T-helper 2 cell treated with Interferon-gamma antibody and Interleukin-4, amounts not matched to agents 5 μg/mL and 100 μg/mL, for 36 hours (primary cell): ENCODE data around the gene TMEM229B.

Experiments
- DNase-seq: peaks from one replicate; pipeline ENCODE4 v3.0.0; 2021; ENCODE audit warnings: low spot score
- H3K27ac Mint-ChIP-seq: one replicate; pipeline ENCODE4 v1.8.0; 2021; ENCODE audit warnings: mild to moderate bottlenecking, mixed read lengths
- H3K27me3 Mint-ChIP-seq: one replicate; pipeline ENCODE4 v1.8.0; 2021; ENCODE audit warnings: low read depth, mixed read lengths
- H3K36me3 Mint-ChIP-seq: one replicate; pipeline ENCODE4 v1.8.0; 2021; ENCODE audit warnings: low read depth, mixed read lengths
- H3K4me1 Mint-ChIP-seq: one replicate; pipeline ENCODE4 v1.8.0; 2021; ENCODE audit warnings: low read depth, mixed read lengths
- H3K4me3 Mint-ChIP-seq: one replicate; pipeline ENCODE4 v1.8.0; 2022; ENCODE audit warnings: mild to moderate bottlenecking, moderate library complexity, mixed read lengths
- H3K9me3 Mint-ChIP-seq: one replicate; pipeline ENCODE4 v1.8.0; 2021; ENCODE audit warnings: mixed read lengths

Gene TMEM229B

DNA sequence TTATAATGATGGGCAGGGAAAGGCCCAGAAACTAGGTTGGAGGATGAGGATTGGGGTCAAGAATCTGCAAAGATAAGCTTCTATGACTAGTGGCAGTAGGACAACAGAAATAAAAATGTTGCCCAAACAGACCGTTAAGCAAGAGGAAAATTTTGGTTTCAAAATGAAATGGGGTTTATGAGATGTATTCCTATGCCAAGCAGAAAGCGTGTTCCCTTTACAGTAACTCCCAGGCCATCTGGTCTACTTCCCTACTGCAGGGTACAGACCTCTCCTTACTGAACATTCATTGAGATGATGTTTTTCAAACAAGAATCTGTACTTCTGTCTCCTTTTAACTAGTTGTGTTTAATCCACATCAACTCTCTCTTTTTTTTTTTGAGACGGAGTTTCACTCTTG lies 20.4 kb upstream of the TMEM229B start:
- Mint-ChIP-seq H3K4me3 (no peak overlapping the region), H3K9me3 (no peaks in the 10 kb centered on the region), H3K36me3 (no peaks in the 10 kb centered on the region), H3K4me1 (peaks cover 4% of the 10 kb centered on the region), H3K27ac (no peak overlapping the region), H3K27me3 (peaks cover 65% of the 10 kb centered on the region)
- no peak for DNase-seq

DNA sequence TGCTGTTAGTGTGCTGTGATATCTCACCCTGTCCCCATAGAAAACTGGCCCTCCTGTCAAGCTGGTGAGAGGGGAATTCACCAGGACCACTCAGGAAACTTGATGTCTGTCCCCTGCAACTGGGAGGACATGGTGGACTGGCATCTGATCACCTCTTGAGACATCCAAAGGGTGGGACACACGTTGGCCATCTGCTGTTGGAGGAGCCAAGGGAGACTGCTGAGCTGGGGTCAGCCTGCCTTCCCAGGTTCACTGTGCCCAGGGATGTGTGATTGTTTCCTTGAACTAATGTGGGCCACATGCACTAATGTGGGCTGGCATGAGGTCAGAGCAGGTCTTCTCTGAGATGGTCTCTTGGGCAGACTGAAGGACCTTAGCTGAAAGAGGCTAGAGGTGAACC lies 16.7 kb upstream of the TMEM229B start:
- DNase-seq: no peak
- Mint-ChIP-seq H3K9me3 (no peaks in the 10 kb centered on the region), H3K4me1 (no peaks in the 10 kb centered on the region), H3K36me3 (no peaks in the 10 kb centered on the region), H3K4me3 (no peak overlapping the region), H3K27me3 (peaks cover 33% of the 10 kb centered on the region), H3K27ac (no peak overlapping the region)

DNA sequence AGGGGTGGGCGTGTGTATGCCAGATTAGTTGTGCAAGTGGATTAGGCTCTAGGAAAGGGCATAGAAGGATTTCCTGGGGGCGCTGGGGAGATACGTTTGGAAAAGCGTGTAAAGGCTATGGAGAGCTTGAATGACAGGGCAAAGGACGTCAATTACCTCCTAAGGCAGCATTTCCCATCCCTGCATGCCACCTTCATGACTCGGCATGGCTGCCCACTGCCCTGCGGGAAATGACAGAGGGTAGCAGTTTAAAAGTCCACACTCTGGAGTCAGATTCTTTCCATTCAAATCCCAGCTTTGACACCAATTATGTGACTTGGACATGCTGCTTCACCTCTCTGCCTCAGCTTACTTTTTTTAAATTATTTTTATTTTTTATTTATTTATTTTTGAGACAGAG lies 14.8 kb upstream of the TMEM229B start:
- Mint-ChIP-seq H3K27ac (no peak overlapping the region), H3K36me3 (no peaks in the 10 kb centered on the region), H3K9me3 (no peaks in the 10 kb centered on the region), H3K4me1 (no peaks in the 10 kb centered on the region), H3K4me3 (no peak overlapping the region), H3K27me3 (peaks cover 24% of the 10 kb centered on the region)
- DNase-seq: no peak

DNA sequence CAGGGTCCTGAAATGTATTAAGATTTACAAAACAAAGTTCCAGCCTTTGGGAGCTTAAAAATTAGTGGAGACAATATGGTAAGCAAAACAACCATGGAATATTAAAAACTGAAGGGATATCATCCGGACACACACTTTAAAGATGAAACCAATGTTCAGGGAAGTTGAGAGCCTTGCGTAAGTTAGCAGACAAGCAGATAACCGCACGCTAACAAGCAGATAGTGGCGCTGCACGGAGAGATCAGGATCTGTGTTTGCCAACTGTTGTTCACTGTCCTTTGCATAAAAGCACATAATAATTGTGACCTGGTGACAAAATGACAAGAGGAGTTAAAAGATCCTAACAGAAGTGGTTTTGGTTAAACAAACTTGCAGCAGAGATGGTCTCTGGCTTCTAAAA lies 14.3 kb upstream of the TMEM229B start:
- DNase-seq: no peak
- Mint-ChIP-seq H3K27ac (no peak overlapping the region), H3K9me3 (no peaks in the 10 kb centered on the region), H3K4me3 (no peak overlapping the region), H3K4me1 (no peaks in the 10 kb centered on the region), H3K36me3 (no peaks in the 10 kb centered on the region), H3K27me3 (peaks cover 29% of the 10 kb centered on the region)

DNA sequence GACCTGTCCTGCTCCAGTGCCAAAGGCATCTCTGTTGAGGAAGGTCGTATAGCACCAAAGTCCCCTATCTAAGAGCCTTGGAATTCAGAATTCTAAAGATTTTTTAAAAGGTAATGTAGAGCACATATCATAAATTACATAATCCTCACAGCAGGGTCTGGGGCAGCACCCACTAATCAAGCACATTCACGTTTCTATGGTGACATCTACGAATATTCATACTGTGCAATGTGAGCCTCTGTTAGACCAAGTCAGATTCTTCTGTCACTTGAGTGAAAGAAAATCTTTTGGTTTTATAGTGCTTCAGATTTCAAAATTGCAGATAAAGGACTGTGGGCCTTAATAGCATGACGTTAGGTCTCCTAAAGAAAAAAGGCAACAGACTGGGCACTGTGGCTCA lies 13.1 kb upstream of the TMEM229B start:
- Mint-ChIP-seq H3K4me1 (no peaks in the 10 kb centered on the region), H3K27ac (no peak overlapping the region), H3K36me3 (no peaks in the 10 kb centered on the region), H3K4me3 (no peak overlapping the region), H3K27me3 (peaks cover 33% of the 10 kb centered on the region), H3K9me3 (no peaks in the 10 kb centered on the region)
- DNase-seq: no peak

DNA sequence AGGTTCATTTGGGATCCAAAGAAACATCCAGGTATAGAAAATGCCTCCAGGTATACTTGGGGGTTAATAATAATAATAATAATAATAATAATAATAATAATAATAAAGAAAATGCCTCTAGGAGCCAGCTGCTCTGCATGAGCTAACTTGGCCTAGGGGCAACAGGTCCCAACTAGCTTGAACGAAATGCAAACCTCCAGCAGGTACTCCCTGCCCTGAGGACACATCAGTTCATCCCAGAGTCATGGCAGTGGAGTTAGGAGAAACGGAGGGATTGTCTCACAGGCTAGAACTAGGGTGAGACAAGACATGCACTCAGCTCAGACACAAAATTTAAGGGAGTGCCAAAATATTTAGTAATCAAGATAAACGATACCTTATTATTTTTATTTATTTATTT lies 12.5 kb upstream of the TMEM229B start:
- Mint-ChIP-seq H3K27me3 (peaks cover 27% of the 10 kb centered on the region), H3K9me3 (no peaks in the 10 kb centered on the region), H3K4me1 (no peaks in the 10 kb centered on the region), H3K27ac (no peak overlapping the region), H3K36me3 (no peaks in the 10 kb centered on the region), H3K4me3 (no peak overlapping the region)
- DNase-seq: no peak

DNA sequence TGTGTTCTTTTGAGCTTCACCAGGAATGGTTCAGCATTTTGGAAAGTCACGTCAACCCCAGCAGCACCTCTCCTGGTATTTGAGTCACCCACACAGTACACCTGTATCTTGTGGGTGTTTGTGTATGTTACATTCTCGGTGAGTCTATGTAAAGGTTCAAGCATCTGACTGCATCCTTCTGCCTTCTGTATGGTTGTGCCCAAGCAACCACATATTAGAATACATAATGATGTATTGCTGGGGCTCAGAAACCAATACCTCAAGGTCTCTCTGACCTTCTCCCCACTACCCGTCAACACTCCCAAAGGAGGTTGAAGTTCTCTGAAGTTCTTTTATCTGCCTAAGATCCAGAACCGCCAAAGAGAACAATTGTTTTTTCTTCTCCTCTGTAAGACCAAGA lies 9.2 kb upstream of the TMEM229B start:
- Mint-ChIP-seq H3K27ac (no peak overlapping the region), H3K9me3 (peaks cover 20% of the 10 kb centered on the region), H3K4me1 (peaks cover 4% of the 10 kb centered on the region), H3K27me3 (peaks cover 23% of the 10 kb centered on the region), H3K36me3 (peaks cover 10% of the 10 kb centered on the region), H3K4me3 (no peak overlapping the region)
- DNase-seq: no peak

DNA sequence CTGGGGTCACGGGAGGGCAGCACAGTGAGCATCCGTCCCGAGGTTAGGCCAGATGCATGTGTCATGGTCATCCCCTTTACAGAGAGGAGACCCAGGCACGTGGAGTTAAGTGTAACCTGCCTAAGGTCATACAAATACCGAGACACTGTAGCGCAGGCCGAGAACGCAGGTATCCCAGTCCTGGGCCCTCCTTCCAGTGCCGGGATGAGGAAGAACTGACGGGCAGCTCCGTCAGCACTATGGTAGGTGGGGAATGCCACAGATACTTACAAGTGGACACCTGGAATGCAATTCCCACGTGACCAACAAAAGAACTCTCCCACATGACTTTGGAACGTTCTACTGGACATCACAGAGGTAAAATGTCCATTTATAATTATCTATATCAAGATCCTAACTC lies 8.7 kb upstream of the TMEM229B start:
- peaks cover 23% of the 10 kb centered on the region for H3K27me3 Mint-ChIP-seq
- H3K27ac Mint-ChIP-seq: no peak overlapping the region
- H3K9me3 Mint-ChIP-seq: peaks cover 25% of the 10 kb centered on the region
- no peak for DNase-seq
- peaks cover 5% of the 10 kb centered on the region for H3K4me1 Mint-ChIP-seq
- peaks cover 11% of the 10 kb centered on the region for H3K36me3 Mint-ChIP-seq
- H3K4me3 Mint-ChIP-seq: no peak overlapping the region

DNA sequence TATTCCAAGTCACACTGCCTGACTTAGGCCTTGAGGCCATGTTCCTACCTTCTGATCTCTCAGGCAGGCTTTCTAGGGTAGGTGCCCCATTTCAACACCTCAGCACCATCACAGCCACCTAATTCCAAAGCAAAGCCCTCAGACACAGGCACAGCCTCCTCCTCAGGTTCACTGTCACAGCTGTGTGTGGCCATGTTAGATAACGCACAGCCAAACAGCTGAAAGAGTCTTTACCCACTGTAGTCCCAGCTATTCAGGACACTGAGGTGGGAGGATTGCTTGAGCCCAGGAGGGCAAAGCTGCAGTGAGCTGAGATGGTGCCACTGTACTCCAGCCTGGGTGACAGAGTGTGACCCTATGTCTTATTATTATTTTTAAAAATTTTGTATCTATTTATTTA lies 7.3 kb upstream of the TMEM229B start:
- Mint-ChIP-seq H3K4me3 (no peak overlapping the region), H3K9me3 (peaks cover 29% of the 10 kb centered on the region), H3K36me3 (peaks cover 16% of the 10 kb centered on the region), H3K27ac (no peak overlapping the region), H3K4me1 (peaks cover 6% of the 10 kb centered on the region), H3K27me3 (peaks cover 26% of the 10 kb centered on the region)
- no peak for DNase-seq

DNA sequence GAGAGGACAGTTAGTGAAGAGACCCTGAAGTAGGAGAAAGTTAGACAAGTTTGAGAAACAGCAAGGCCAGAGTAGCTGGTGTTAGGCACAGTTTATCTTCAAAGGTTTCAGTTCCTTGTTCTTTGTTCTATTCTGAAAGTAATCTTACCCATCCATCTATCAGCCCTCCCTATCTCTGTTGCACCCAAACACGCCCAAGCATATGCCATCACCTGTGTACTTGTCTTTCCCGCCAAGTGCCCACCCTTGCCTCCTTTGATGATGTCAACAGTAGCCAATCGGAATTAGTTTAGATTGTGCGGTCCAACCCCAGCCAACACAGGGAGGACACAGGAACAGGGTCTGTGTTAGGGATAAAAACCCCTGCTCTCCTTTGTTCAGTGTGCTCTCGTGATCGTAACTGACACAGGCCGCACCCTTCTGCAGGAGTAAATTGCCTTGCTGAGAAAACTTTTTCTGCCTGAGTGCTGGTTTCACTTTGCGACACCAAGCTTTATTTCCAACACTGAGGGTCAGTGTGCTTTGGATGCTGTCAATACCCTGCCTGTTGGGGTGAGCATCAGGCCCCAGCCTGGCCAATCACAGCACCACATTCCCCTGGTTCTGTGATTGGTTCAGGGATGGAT lies 4.7 kb upstream of the TMEM229B start:
- peaks cover 18% of the 10 kb centered on the region for H3K36me3 Mint-ChIP-seq
- peaks cover 26% of the 10 kb centered on the region for H3K27me3 Mint-ChIP-seq
- H3K4me1 Mint-ChIP-seq: peaks cover 27% of the 10 kb centered on the region
- DNase-seq: no peak
- H3K9me3 Mint-ChIP-seq: peaks cover 29% of the 10 kb centered on the region
- H3K27ac Mint-ChIP-seq: no peak overlapping the region
- no peak overlapping the region for H3K4me3 Mint-ChIP-seq

DNA sequence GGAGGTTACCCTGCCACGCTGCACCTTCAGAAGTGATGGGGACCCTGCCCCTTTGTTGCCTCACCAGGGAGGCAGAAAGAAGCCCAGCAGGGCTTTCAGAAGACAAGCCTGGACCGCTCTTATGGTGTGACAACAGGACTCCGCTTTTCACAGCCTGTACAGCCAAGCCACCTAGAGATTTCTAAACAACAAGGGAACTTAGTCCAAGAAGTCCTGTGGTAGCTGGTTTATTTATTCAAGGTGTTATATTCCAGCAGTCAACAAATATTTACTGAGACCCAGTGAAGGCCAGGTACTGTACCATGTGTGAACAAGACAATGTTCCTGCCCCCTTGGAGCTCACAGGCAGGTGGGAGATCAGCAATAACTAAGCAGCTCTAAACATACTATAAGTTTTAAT lies 4.0 kb upstream of the TMEM229B start:
- peaks cover 20% of the 10 kb centered on the region for H3K27me3 Mint-ChIP-seq
- no peak for DNase-seq
- H3K27ac Mint-ChIP-seq: no peak overlapping the region
- peaks cover 29% of the 10 kb centered on the region for H3K9me3 Mint-ChIP-seq
- H3K36me3 Mint-ChIP-seq: peaks cover 21% of the 10 kb centered on the region
- H3K4me1 Mint-ChIP-seq: peaks cover 32% of the 10 kb centered on the region
- no peak overlapping the region for H3K4me3 Mint-ChIP-seq

DNA sequence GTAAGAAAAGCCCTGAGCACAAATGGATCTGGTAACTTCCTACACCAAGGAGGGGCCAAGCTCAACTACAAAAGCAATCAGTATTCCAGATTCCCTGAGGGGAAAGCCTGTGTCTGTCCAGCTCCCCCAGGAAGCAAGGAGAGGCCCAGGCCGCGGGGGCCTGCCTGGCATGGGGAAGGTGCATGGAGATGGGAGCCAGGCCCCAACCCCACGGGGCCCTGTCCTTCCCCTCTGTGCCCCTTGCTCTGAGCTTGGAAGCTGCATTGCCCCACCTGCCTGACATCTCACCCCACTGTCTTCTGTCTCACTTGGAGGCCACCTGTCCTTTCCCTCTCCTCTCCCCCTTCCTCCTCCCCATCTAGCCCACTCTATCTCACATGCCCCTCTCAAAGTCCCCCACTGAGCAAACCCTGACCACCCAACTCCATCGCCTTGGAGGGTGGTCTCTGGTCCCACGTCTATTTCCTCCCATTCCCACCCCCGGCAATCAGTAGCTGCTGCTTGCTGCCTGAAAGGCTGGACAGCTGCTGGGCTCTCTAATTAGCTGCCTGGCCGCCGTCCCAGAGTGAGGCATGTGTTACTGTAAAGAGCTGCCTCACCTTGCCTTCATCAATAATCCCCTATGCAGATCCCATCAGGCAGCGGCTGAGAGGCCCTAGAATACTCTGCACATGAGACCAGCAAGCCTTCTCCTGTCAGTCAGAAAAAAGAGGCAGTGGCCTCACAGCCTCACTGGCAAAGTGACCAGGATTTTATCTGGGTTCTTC lies 3.4 kb upstream of the TMEM229B start:
- no peak overlapping the region for H3K4me3 Mint-ChIP-seq
- peaks cover 25% of the 10 kb centered on the region for H3K36me3 Mint-ChIP-seq

DNA sequence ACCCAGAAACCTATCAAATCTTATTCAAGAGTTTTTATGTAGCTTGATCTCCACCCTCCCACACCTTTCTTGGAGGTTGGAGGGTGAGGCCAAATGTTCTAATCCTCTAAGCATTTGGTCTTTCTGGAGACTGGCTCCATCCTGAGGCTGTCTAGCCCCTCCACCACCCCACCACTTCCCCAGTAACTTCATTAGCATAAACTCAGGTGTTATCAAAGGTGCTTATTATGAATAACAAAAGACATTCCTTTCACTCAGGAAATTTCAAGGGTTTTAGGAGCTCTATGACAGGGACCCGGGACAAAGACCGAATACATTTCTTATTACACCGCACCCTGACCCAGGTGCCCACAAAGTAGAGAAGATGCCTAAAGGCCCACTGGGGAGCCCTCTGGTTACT lies 2.8 kb upstream of the TMEM229B start:
- Mint-ChIP-seq H3K4me1 (peaks cover 37% of the 10 kb centered on the region), H3K4me3 (no peak overlapping the region), H3K27me3 (peaks cover 18% of the 10 kb centered on the region), H3K27ac (no peak overlapping the region), H3K36me3 (peaks cover 31% of the 10 kb centered on the region), H3K9me3 (peaks cover 29% of the 10 kb centered on the region)
- DNase-seq: no peak

More for the DNA sequence above, 3.4 kb upstream of the TMEM229B start:
- peaks cover 18% of the 10 kb centered on the region for H3K27me3 Mint-ChIP-seq
- H3K9me3 Mint-ChIP-seq: peaks cover 29% of the 10 kb centered on the region
- no peak for DNase-seq
- H3K4me1 Mint-ChIP-seq: peaks cover 37% of the 10 kb centered on the region
- H3K27ac Mint-ChIP-seq: no peak overlapping the region

DNA sequence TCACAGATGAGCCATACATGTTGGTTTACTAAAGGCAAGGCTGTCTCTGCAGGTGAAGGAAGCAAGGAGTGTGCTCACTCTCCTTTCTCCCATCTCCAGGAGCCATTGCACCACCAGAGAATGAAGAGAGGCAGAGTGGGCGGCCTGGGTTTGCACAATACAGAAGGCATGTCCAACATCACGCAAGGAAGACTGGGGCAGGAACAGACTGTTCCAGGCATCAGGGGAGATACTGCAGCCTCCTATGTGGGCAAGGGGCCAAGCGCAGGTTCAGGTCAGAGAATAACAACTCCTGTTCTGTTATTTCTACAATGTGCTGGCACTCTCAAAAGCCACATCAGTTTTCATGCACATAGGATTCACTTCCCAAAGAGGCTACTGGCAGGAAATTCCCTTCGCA lies 1.7 kb upstream of the TMEM229B start:
- no peak overlapping the region for H3K27ac Mint-ChIP-seq
- DNase-seq: no peak
- peaks cover 16% of the 10 kb centered on the region for H3K27me3 Mint-ChIP-seq
- peaks cover 29% of the 10 kb centered on the region for H3K9me3 Mint-ChIP-seq
- H3K4me1 Mint-ChIP-seq: peaks cover 44% of the 10 kb centered on the region
- H3K36me3 Mint-ChIP-seq: peaks cover 38% of the 10 kb centered on the region
- H3K4me3 Mint-ChIP-seq: no peak overlapping the region

DNA sequence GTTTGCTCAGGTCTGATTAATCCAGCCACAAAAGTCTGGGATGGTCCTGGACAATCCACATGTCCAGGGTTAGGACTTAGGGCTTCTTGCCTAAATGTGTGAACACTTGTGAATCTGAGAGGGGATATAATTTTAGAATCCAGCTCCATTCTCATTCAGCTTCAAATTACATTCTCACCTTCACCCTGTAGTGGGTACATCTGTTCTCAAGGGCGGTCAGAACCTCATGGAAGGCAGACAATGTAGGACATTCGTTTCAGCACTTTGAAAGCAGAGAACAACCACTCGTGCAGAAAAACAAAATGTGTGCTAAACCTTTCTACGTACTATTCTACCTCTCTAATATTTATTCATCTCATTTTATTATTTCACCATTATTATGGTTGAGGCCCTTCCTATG lies 1.2 kb downstream of the TMEM229B start:
- Mint-ChIP-seq H3K36me3 (peaks cover 30% of the 10 kb centered on the region), H3K27ac (peak overlapping the region; percentile 98), H3K4me1 (peaks cover 42% of the 10 kb centered on the region), H3K4me3 (peak overlapping the region; percentile 96), H3K27me3 (peaks cover 13% of the 10 kb centered on the region), H3K9me3 (peaks cover 5% of the 10 kb centered on the region)
- no peak for DNase-seq
